Left hindlimb (tissue), 1 donor: ENCODE data around the gene SORCS3.

Experiments
- DNase-seq: peaks from one replicate; pipeline ENCODE4 v3.0.0-alpha.2; 2018

SORCS3 gene

DNA sequence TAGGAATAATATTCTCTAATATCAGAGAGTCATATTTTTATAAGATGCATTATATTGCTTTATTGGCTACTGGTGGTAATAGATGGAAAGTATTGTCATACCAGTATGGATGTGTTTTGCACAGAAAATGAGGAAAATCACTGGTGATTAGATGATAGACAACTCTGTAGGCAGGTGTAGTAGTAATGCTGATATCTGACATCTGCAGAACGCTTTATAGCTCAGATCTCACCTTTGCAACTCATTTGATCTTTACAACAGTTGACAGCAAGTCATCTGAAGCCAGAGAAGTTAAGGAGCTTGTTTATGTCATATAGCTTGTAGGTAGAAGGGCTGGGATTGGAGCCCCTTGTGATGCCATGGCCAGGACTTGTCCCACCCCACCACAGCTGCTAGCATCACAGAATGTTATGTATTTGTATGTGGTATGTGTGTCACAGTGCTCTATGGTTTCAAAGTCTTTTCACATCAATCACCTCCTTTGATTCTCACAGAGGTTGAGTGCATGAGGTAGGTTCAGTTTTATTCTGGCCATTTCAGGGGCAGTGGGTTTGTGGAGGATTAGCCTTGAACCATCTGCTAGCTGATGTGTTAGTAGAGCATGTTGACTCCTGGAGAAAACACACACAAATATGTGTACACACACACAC, 140.0 kb downstream of the SORCS3 start:
- no peak for DNase-seq

- DNase-seq: no peak
These were observed 143.4 kb downstream of the SORCS3 start for GRCh38 chr10:104784452-104784851.

- no peak for DNase-seq
These were observed 150.4 kb downstream of the SORCS3 start for GRCh38 chr10:104791471-104791870.

DNA sequence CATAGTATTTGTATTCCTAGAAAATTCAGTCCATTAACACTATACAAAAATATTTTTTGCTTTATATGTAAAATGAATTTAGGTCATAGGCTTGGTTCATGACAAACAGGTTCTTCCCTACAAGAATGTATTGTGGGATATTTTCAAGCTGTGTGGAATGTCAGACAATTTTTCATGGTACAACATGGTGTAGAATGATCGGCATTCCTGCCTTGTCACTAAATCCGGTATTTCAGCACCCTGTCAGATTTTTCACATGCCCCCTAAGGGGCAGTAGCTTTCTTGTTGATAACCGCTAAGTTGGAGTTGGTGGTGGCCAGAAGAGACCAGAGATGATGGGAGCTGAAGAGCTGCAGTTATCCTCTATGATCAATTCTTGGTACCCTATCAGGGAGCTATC, 154.3 kb downstream of the SORCS3 start:
- DNase-seq: no peak

DNA sequence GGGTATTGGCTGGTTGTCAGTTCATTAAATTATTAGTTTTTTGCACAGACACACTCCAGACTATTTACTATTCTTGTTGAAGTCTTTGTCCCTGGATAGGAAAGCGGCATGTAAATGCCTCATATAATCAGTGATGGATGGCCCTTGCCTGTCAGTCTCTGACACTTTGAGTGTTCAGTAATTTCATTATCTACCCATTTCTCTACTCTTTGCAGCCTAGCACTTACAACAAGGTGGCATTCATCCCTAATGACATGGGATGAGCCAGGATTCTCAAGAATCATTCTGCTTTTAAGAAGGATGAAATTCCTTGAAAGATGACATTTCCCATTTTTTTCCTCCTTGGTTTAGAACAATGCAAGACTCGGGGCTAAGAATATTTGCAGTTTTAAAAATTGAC, 155.7 kb downstream of the SORCS3 start:
- no peak for DNase-seq

- no peak for DNase-seq
These were observed 161.9 kb downstream of the SORCS3 start for GRCh38 chr10:104802941-104803340.

DNA sequence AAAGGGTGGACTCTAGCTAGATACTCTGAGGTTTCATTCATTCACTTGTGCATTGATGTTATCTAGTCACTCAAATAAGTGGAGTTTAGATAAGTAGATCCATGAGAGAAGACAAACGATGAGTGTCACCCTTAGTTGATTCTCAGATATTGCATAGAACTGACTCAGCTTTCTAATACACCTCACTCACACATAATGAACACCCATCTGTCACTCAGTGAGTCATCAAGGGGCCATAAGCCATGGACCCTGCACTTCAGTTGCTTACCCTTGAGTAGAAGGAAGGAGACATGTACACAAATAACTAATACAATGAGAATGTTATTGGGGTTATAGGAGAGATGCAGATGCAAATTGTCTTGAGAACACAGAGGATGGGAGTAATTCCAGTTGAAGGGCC, 163.8 kb downstream of the SORCS3 start:
- no peak for DNase-seq

- DNase-seq: no peak
These were observed 165.7 kb downstream of the SORCS3 start for GRCh38 chr10:104806801-104807200.

GRCh38 chr10:104807581-104808310, 166.7 kb downstream of the SORCS3 start:
- no peak for DNase-seq

DNA sequence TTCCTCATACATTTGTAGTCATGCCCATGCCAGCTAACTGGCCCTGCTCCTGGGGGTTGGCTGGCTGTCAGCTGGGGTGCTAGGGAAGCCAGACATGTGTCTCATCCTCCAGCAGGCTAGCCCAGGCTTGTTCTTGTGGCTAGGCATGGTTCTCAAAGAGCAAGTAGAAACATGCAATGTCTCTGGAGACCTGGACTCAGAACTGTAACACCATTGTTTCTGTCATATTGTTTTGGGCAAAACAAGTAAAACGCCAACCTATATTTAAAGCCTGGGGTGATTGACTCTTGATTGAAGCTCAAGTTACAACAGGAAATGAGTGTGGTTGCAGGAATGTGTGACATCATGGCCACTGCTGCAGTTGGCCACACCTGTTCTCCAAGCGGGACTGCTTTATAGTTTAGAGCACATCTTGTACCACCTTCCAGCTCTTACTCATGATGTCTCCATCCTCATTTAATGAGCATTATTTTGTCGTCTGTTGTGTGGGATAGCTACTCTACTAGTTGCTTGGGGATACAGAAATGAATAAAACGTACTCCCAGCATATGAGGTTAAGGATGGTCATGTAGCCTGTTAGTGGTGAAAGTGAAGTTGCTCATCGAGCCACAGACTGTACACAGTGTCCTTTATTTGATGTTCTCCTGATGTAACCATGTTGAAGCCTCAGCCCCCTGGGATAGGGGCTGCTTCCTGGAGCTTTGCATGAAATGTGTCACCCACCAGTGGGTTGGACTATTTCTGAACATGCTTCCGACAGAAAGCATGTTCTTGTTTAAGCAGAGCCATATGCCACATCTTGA, 168.4 kb downstream of the SORCS3 start:
- DNase-seq: no peak

DNA sequence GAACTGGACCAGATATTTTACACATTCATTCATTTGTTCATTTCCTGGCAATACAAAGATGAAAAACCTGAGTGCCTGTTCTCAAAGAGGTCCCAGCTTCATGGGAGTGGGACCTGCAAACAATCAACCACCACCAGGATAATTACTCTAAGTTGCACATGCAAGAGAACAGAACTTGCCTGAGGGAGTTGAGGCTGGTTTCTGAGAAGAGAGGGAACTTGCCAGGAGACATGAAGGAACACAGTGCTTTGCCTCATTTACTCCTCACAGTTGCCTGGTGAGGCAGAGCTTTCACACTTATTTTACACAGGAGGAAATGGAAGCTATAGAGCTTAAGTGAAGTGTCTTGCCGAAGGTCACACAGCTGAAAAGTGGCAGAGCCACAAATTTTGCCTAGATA, 170.1 kb downstream of the SORCS3 start:
- no peak for DNase-seq

DNA sequence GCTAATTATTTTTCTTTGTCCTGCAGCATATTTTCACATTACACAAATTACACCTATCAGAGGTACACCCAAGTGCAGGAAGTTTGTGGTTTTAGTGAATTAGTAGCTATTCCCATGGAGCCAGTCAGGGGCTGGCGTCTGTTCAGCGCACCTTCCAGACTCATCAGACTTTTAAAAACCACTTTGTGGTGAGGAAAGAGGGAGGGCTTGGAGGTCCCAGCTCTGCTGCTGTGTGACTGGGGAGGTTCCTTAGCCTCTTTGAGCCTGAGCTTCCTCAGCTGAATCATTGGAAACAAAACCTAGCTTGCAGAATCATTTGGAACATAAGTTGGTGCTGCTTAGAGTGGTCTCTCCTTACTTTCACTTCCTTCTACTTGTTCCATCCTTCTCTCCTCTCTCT, 175.4 kb downstream of the SORCS3 start:
- DNase-seq: no peak

DNA sequence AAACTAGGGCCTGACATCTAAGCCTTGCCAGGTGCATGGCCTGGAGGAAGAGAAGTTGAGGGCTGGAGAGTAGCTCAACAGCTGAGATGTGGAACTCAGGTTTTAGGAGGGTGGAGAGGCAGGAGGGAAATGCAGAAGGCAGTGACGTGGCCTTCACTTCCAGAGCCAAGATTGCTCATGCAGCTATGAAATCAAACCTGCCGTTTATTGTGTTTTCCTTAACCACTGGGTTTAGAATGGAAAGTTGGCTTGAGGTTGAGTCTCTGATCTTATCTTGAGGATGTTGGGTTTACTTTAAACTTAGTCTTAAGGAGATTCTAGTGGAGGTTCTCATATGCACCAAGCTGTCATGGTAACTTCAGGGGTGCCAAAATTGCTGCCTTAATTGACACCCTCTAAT, 178.6 kb downstream of the SORCS3 start:
- no peak for DNase-seq

GRCh38 chr10:104822088-104822487, 181.0 kb downstream of the SORCS3 start:
- no peak for DNase-seq

DNA sequence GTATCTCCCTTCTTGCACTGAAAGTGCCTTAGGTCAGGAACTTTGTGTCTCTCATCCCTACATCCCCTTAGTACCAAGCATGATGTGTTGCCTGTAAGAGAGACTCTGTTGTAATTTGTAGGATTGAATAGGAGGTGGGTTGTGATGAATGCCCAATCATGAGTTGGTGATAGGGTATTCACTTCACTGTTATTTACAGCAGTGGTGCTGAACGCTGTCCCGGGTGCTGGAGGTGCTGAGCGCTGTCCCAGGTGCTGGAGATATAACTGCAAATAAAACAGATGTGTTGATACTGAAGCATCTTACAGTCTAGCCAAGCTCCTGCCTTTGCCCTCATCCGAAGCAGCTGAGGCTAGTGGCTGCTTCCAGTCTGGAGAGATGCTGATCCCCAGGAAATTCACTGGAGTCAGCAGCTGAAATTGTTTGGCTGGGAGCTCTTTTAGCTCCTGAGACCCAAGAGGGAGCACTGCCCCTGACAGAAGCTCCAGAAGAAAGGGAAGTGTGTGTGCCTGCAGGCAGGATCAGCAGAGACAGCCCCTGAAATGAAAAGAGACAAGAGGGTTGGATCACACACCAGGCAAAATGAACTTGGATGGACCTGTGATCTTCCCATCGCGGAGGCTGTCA, 183.4 kb downstream of the SORCS3 start:
- peak; percentile 69 for DNase-seq

- DNase-seq: no peak
These were observed 190.2 kb downstream of the SORCS3 start for GRCh38 chr10:104831272-104831671.

DNA sequence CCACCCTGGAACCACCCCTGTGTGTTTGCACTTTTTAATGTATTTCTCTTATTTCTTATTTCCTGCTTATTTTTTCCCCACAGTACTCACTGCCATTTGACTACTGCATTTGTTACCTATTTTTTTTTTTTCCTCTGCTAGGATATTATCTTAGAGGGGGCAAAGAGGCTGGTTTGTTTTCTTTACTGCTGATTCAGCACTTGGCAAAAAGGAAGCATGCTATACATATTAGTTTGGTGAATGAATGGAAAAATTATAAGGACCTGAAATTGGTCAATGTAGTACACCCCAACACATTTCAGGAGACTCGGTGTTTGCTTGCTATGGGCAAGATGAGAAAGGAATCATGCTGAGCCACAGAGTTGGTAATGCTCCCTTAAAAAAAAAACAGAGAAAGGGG, 193.5 kb downstream of the SORCS3 start:
- no peak for DNase-seq

GRCh38 chr10:104835422-104835821, 194.3 kb downstream of the SORCS3 start:
- DNase-seq: no peak

- DNase-seq: no peak
These were observed 201.6 kb downstream of the SORCS3 start for GRCh38 chr10:104842704-104843103.

GRCh38 chr10:104844073-104844472, 203.0 kb downstream of the SORCS3 start:
- DNase-seq: no peak

GRCh38 chr10:104850023-104850422, 208.9 kb downstream of the SORCS3 start:
- DNase-seq: no peak

DNA sequence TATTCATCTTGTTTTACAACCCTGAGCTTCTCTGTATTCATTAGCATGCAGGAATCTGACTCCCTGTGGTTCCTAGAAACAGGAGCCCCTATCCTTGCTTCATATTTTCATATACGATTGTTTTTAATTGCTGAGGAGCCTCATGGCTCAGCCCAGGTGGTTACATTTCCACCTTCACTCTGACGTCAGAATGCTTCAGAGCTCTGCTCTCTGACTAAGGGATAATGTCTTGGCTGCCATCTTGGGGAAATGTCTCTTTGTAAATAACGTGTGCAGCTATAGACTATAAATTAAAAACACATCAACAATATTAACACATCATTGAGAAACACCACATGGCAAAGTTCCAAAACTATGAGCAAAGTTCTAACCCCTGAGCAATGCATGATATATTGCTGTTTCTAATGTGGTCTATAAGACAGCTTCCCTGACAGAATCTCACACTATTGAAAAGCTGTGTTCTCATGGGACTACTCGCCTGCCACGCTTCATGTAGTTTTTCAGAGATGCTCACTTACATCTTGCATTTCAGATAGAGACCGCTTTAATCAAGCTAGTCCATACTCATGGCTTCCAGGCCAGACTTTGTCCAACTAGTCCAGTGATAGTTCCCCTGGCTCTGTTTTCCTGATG, 227.0 kb downstream of the SORCS3 start:
- no peak for DNase-seq

- no peak for DNase-seq
These were observed 231.6 kb downstream of the SORCS3 start for GRCh38 chr10:104872691-104873090.
